SK-N-SH treated with all-trans-retinoic acid at 6 μM for 48 hours (cell line): ENCODE results near the gene STK35.

Experiments
- ARNTL ChIP-seq: fragments of 450-650 bp; formaldehyde crosslinking; IDR thresholded peaks from 2 replicates; pipeline ENCODE4 v1.5.0; 2020; ENCODE audit warnings: low read depth, mild to moderate bottlenecking, moderate library complexity, borderline replicate concordance
- CREB5 ChIP-seq: fragments of 250-450 bp; sonication (Bioruptor Pico); IDR thresholded peaks from 2 replicates; pipeline ENCODE4 v1.5.1; 2020; ENCODE audit warnings: low read depth, mild to moderate bottlenecking, moderate library complexity
- POU6F1 ChIP-seq: fragments of 250-450 bp; sonication (Bioruptor Pico); IDR thresholded peaks from 2 replicates; pipeline ENCODE4 v1.8.0; 2021; ENCODE audit warnings: low read depth, mild to moderate bottlenecking, moderate library complexity, borderline replicate concordance

DNA sequence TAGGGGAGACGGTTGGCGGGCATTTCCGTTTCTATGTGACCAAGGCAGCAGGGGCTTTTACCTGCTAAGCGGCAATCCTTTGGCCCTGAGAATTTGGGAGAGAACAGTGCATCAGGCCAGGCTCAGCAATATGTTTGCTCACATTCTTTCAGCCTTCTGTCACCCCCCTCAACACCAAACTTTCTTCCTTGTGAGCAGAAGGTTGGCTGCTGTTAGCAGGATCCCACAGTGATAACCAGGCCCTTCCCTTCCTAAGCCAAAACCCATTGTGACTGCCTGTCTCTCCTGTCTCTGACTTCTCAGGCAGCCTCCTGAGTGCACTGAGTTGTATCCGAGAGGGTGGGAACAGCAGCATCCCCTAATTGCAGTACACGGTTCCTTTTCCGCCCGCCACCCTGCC, 43.7 kb downstream of the STK35 start:
- TF ChIP-seq POU6F1 (CRISPR knock-in tag) (no peak), ARNTL (no peak), CREB5 (no peak)
